Esophagus squamous epithelium (tissue), 5 donors: Measurements from ENCODE around the gene TUBA8. TPM values are rescaled to one million over a fixed set of nuclear protein-coding genes. Genes with fewer than 3 reads are reported as not detected.

Experiments used
- DNase-seq: peaks from one replicate; lab custom pipeline; 2025; lab: John Stamatoyannopoulos, UW
- H3K27ac ChIP-seq, 4 donors: fragments of 200-600 bp; sonication (generic); one replicate each; pipeline ENCODE4 v1.5.1; 2016 to 2019; ENCODE audit warnings: mild to moderate bottlenecking in 1 of 4
- H3K27me3 ChIP-seq, 4 donors: fragments of 200-600 bp; sonication (generic); 1 replicate in 3 of 4; 2 replicates in 1 of 4; pipeline versions ENCODE4 v1.5.1 to v1.6.0; 2017 to 2021; ENCODE audit warnings: antibody characterized with exemption in 1 of 4
- H3K36me3 ChIP-seq, 3 donors: fragments of 200-600 bp; sonication (generic); one replicate each; pipeline ENCODE4 v1.5.1; 2016 to 2019
- H3K4me1 ChIP-seq, 3 donors: fragments of 200-600 bp; sonication (generic); one replicate each; pipeline ENCODE4 v1.5.1; 2017 to 2019
- H3K4me3 ChIP-seq, 4 donors: fragments of 200-600 bp; sonication (generic); 1 replicate in 3 of 4; 2 replicates in 1 of 4; pipeline ENCODE4 v1.5.1; 2016 to 2019; ENCODE audit warnings: mild to moderate bottlenecking in 2 of 4, moderate library complexity in 1 of 4
- H3K9me3 ChIP-seq, 3 donors: fragments of 200-600 bp; sonication (generic); one replicate each; pipeline ENCODE4 v1.5.1; 2016 to 2019
- POLR2A ChIP-seq, 4 donors: fragments of 450-650 bp; IDR thresholded peaks; one replicate each; pipeline ENCODE4 v1.6.1; 2017; ENCODE audit warnings: antibody characterized with exemption in 4 of 4, mild to moderate bottlenecking in 4 of 4, moderate library complexity in 3 of 4
- WGBS, 2 donors: methylation state at CpG; one replicate each; pipeline ENCODE4 v1.1.5; 2018; 5-methylcytosine and 5-hydroxymethylcytosine counted together
- intact Hi-C: fragments of 100-400 bp; cut with DNase I; formaldehyde crosslinking; loops from one replicate; pipeline ENCODE4 v1.15.0; 2022
- total RNA-seq, 4 donors: library from RNA; depleted of rRNA; stranded (reverse); fragments of >200 nt; gene quantifications; one replicate each; pipeline ENCODE4 v1.1.0, GENCODE V29; 2016
- TF ChIP-seq, protein P1 (sequence below), 6 experiments: fragments of 450-650 bp in 4 of 6; fragments of 200-600 bp in 2 of 6; sonication (generic) in 2 of 6; IDR thresholded peaks; one replicate each; pipeline ENCODE4 v1.5.1; 2016 to 2019; ENCODE audit warnings: antibody characterized with exemption in 6 of 6, mild to moderate bottlenecking in 4 of 6, moderate library complexity in 4 of 6
- donor health status: DM: yes; HTN: yes; CAD: no.

Gene TUBA8
- total RNA-seq, 4 donors from 2014 or later, result 0.57 to 2.1 TPM; not detected in 2

GRCh38 chr22:18095101-18095805 lies 15.4 kb upstream of the TUBA8 start:
- no peak for TF ChIP-seq POLR2A (IDR thresholded peaks at IDR 0.05)
- TF ChIP-seq, protein P1, sequence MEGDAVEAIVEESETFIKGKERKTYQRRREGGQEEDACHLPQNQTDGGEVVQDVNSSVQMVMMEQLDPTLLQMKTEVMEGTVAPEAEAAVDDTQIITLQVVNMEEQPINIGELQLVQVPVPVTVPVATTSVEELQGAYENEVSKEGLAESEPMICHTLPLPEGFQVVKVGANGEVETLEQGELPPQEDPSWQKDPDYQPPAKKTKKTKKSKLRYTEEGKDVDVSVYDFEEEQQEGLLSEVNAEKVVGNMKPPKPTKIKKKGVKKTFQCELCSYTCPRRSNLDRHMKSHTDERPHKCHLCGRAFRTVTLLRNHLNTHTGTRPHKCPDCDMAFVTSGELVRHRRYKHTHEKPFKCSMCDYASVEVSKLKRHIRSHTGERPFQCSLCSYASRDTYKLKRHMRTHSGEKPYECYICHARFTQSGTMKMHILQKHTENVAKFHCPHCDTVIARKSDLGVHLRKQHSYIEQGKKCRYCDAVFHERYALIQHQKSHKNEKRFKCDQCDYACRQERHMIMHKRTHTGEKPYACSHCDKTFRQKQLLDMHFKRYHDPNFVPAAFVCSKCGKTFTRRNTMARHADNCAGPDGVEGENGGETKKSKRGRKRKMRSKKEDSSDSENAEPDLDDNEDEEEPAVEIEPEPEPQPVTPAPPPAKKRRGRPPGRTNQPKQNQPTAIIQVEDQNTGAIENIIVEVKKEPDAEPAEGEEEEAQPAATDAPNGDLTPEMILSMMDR (IDR thresholded peaks at IDR 0.05), result no peak
- Histone ChIP-seq H3K27ac (peak overlapping the region in 2 of 4 donors; percentile 3 to 6), H3K9me3 (no peaks in the 10 kb centered on the region), H3K36me3 (peaks cover 0 to 32% (median 0%) of the 10 kb centered on the region in 3 donors), H3K4me3 (no peak overlapping the region), H3K27me3 (no peaks in the 10 kb centered on the region), H3K4me1 (peaks cover 4 to 26% (median 5%) of the 10 kb centered on the region in 3 donors)
- 66 to 85% methylated on average over 8 of the region's 8 CpGs for WGBS, 2 donors
- intact Hi-C loops, result no loop called here
- DNase-seq, result no peak

- H3K27me3 ChIP-seq, result no peaks in the 10 kb centered on the region
- TF ChIP-seq POLR2A (IDR thresholded peaks at IDR 0.05), result no peak
- TF ChIP-seq, protein P1 (IDR thresholded peaks at IDR 0.05), result no peak
- no peak overlapping the region for H3K4me3 ChIP-seq
- peaks cover 0 to 22% (median 0%) of the 10 kb centered on the region in 3 donors for H3K36me3 ChIP-seq
- WGBS, 2 donors, result 67 to 72% methylated on average over 3 of the region's 3 CpGs
- peaks cover 0 to 14% (median 1%) of the 10 kb centered on the region in 3 donors for H3K4me1 ChIP-seq
- DNase-seq, result no peak
- H3K27ac ChIP-seq, result no peak overlapping the region
- no peaks in the 10 kb centered on the region for H3K9me3 ChIP-seq
- intact Hi-C loops, result no loop called here
Measured at GRCh38 chr22:18096823-18097222, 13.8 kb upstream of the TUBA8 start.

GRCh38 chr22:18100781-18101180 lies 9.8 kb upstream of the TUBA8 start:
- TF ChIP-seq, protein P1 (IDR thresholded peaks at IDR 0.05), result no peak
- no peak for TF ChIP-seq POLR2A (IDR thresholded peaks at IDR 0.05)
- H3K4me1 ChIP-seq, result peaks cover 0 to 3% (median 0%) of the 10 kb centered on the region in 3 donors
- H3K4me3 ChIP-seq, result no peak overlapping the region
- no peak for DNase-seq
- intact Hi-C loops, result no loop called here
- H3K27me3 ChIP-seq, result no peaks in the 10 kb centered on the region
- H3K36me3 ChIP-seq, result peaks cover 0 to 22% (median 0%) of the 10 kb centered on the region in 3 donors
- H3K9me3 ChIP-seq, result no peaks in the 10 kb centered on the region
- WGBS, 2 donors, result 91 to 96% methylated on average over 3 of the region's 3 CpGs
- no peak overlapping the region for H3K27ac ChIP-seq

DNA sequence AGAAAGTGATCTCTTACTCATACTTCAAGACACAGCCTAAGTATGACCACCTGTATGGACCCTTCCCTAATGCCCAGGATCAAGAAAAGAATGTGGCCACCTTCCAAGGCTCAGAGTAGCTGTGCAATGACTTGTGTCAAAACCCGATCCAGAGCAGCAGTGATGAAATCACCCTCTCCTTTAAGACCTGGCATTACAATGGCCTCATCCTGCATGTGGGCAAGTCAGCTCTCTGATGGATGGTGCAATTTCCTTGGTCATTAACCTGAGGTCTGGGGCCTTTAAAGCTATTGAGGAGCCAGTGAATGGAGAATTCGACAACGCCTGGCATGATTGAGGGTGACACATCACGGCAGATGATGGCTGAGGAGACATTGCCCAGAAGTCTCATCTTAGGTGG lies 9.1 kb upstream of the TUBA8 start:
- Histone ChIP-seq H3K27me3 (no peaks in the 10 kb centered on the region), H3K9me3 (no peaks in the 10 kb centered on the region), H3K27ac (no peak overlapping the region), H3K4me1 (no peaks in the 10 kb centered on the region), H3K4me3 (no peak overlapping the region), H3K36me3 (peaks cover 0 to 22% (median 0%) of the 10 kb centered on the region in 3 donors)
- 82 to 91% methylated on average over 4 of the region's 4 CpGs for WGBS, 2 donors
- no peak for TF ChIP-seq POLR2A (IDR thresholded peaks at IDR 0.05)
- TF ChIP-seq, protein P1 (IDR thresholded peaks at IDR 0.05), result no peak
- no peak for DNase-seq
- intact Hi-C loops, result no loop called here

DNA sequence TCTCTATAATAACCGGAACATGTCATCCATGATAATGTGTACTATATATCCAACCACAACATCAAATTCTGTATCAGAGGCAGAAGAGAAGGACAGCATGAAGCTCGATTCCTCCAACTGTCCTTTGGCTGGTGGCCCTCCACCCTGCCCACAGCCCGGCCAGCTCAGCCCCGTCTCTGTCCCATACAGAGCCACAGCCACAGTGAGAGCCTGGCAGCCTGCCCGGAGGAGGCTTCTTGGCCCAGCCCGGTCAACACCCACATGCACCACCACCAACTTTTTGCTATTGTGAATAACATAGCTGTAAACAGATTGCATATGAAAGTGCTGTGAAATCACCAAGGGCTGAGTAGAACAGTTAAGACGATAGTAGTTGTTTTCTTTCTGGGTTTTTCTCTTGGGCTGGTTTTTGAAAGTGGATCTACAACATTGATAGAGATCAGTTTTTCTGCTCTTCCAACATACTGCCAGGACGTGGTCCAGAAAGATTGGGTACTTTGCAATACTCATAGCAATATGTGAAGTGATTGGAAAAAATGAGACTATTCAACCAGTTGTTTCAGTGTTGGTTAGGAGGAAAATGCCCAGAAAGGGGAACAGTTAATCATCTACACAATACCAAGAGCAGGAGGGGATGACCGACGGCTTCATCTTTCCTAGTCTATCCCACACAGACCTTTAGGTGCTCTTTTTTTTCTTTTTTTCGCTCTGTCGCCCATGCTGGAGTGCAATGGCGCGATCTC lies 6.9 kb upstream of the TUBA8 start:
- DNase-seq, result no peak
- TF ChIP-seq, protein P1 (IDR thresholded peaks at IDR 0.05), result no peak
- TF ChIP-seq POLR2A (IDR thresholded peaks at IDR 0.05), result no peak
- Histone ChIP-seq H3K36me3 (peaks cover 0 to 10% (median 0%) of the 10 kb centered on the region in 3 donors), H3K27me3 (peaks cover 0 to 2% (median 0%) of the 10 kb centered on the region in 4 donors), H3K27ac (no peak overlapping the region), H3K4me3 (no peak overlapping the region), H3K9me3 (no peaks in the 10 kb centered on the region), H3K4me1 (no peaks in the 10 kb centered on the region)
- WGBS, 2 donors, result 90 to 91% methylated on average over 14 of the region's 14 CpGs
- intact Hi-C loops, result no loop called here
